ENCODE results near the gene RIPK4. TPM values are rescaled to one million over a fixed set of nuclear protein-coding genes. Genes with fewer than 3 reads are reported as not detected.

RIPK4 gene
- total and polyA plus RNA-seq, 3 donors from 2014 or later: 3.9 to 10.2 (median 5.9) TPM

- H3K4me3 ChIP-seq: no peak overlapping the region
- no peaks in the 10 kb centered on the region for H3K36me3 ChIP-seq (ENCODE audit: low read depth, missing control alignments)
- intact Hi-C loops (cut with DNase I; ENCODE audit: low total_unique reads): loop anchor here (5.0 to 10.0 kb wide), 2 partner anchors 164 to 492 kb away; no protein-coding TSS in a partner anchor
- H3K9me3 ChIP-seq: no peaks in the 10 kb centered on the region
- no peaks in the 10 kb centered on the region for H3K27me3 ChIP-seq
- no peak overlapping the region for H3K27ac ChIP-seq
- DNase-seq: no peak
- no peaks in the 10 kb centered on the region for H3K4me1 ChIP-seq
- WGBS, 2 donors: 93 to 95% methylated on average over 4 of the region's 4 CpGs
- TF ChIP-seq CTCF (IDR thresholded peaks at IDR 0.05): no peak
- no peak for TF ChIP-seq POLR2A (IDR thresholded peaks at IDR 0.05)
These were observed 9.9 kb upstream of the RIPK4 start for GRCh38 chr21:41776778-41777177.

- no peak overlapping the region for H3K27ac ChIP-seq
- WGBS, 2 donors: 71 to 90% methylated on average over 2 to 3 of the region's 3 CpGs
- intact Hi-C loops (cut with DNase I; ENCODE audit: low total_unique reads): loop anchor here (5.0 to 10.0 kb wide), 2 partner anchors 163 to 490 kb away; no protein-coding TSS in a partner anchor
- no peaks in the 10 kb centered on the region for H3K4me1 ChIP-seq
- no peaks in the 10 kb centered on the region for H3K36me3 ChIP-seq (ENCODE audit: low read depth, missing control alignments)
- no peak overlapping the region for H3K4me3 ChIP-seq
- H3K9me3 ChIP-seq: no peaks in the 10 kb centered on the region
- H3K27me3 ChIP-seq: no peaks in the 10 kb centered on the region
- TF ChIP-seq CTCF (IDR thresholded peaks at IDR 0.05) (no peak), POLR2A (IDR thresholded peaks at IDR 0.05) (no peak)
- DNase-seq: no peak
These were observed 8.3 kb upstream of the RIPK4 start for GRCh38 chr21:41775149-41775472.

- no peaks in the 10 kb centered on the region for H3K9me3 ChIP-seq
- no peak overlapping the region for H3K27ac ChIP-seq
- no peaks in the 10 kb centered on the region for H3K27me3 ChIP-seq
- no peaks in the 10 kb centered on the region for H3K36me3 ChIP-seq (ENCODE audit: low read depth, missing control alignments)
- no peak overlapping the region for H3K4me3 ChIP-seq
- DNase-seq: no peak
- H3K4me1 ChIP-seq: no peaks in the 10 kb centered on the region
- TF ChIP-seq POLR2A (IDR thresholded peaks at IDR 0.05): no peak
- no peak for TF ChIP-seq CTCF (IDR thresholded peaks at IDR 0.05)
- 82 to 83% methylated on average over 10 of the region's 10 CpGs for WGBS, 2 donors
- intact Hi-C loops (cut with DNase I; ENCODE audit: low total_unique reads): loop anchor here (5.0 to 10.0 kb wide), 2 partner anchors 162 to 490 kb away; no protein-coding TSS in a partner anchor
These were observed 7.8 kb upstream of the RIPK4 start for GRCh38 chr21:41774467-41775148.

DNA sequence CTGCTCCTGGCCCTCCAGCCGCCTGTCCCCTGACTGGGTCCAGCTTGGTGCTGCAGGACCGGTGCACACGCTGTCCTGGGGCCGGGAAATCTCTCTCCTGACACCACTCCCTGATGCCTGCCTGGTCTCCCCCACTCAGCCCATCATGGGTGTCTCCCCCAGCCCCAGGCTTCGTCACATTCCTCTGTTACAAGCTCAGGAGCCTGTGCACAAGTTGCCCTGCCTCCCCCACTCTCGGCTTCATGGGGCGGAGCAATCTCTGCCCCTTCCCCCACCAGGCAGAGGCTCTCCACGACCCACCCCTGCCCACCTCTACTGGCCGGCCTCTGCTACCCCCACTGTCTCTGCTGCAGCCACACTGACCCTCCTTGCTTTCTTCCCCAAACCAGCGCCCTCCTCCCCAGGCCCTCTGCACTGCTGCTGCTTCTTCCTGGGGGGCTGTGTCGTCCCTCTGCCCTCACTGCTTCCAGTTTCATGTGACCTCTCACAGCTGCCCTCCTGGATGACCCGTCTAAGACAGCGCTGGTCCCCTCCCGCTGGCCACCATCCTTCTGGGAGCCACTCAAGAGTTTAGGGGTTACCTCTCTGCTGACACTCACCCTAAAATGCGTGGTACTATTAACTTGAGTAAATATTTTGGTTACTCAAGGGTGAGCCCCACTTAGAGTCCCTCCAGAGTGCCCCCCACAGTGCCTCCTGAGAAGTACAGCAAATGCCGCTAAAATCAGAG, 5.7 kb upstream of the RIPK4 start:
- no peaks in the 10 kb centered on the region for H3K36me3 ChIP-seq (ENCODE audit: low read depth, missing control alignments)
- intact Hi-C loops (cut with DNase I; ENCODE audit: low total_unique reads): loop anchor here (10.0 kb wide), 1 partner anchor 488 kb away; no protein-coding TSS in a partner anchor
- DNase-seq: no peak
- no peak overlapping the region for H3K27ac ChIP-seq
- no peak overlapping the region for H3K4me3 ChIP-seq
- H3K4me1 ChIP-seq: no peaks in the 10 kb centered on the region
- 58 to 63% methylated on average over 15 to 16 of the region's 16 CpGs for WGBS, 2 donors
- H3K9me3 ChIP-seq: no peaks in the 10 kb centered on the region
- H3K27me3 ChIP-seq: no peaks in the 10 kb centered on the region
- TF ChIP-seq CTCF (IDR thresholded peaks at IDR 0.05) (no peak), POLR2A (IDR thresholded peaks at IDR 0.05) (no peak)

Measured in testis (tissue), 3 donors.